Measurements from ENCODE around the gene TLX2. TPM values are rescaled to one million over a fixed set of nuclear protein-coding genes. Genes with fewer than 3 reads are reported as not detected.

The TLX2 gene
- total RNA-seq, 2 experiments from 2014 or later: 0.52 to 0.94 TPM

- Mint-ChIP-seq H3K4me3 (peak overlapping the region; percentile 61), H3K4me1 (ENCODE audit: low read depth) (peaks cover 13% of the 10 kb centered on the region), H3K36me3 (peaks cover 4% of the 10 kb centered on the region), H3K9me3 (no peaks in the 10 kb centered on the region), H3K27ac (no peak overlapping the region), H3K27me3 (peaks cover 13% of the 10 kb centered on the region)
- no peak for DNase-seq
- ChIA-PET POLR2A (interaction anchor here (1.8 kb wide), 1 partner anchor 14 kb away, joined by 5 read pairs; no protein-coding TSS in a partner anchor), CTCF (interaction anchor here (1.3 kb wide), 1 partner anchor 8 kb away, joined by 3 read pairs; no protein-coding TSS in a partner anchor)
- intact Hi-C loops (cut with micrococcal nuclease): no loop called here
Observed at GRCh38 chr2:74552914-74553811, 38.9 kb downstream of the TLX2 start.

DNA sequence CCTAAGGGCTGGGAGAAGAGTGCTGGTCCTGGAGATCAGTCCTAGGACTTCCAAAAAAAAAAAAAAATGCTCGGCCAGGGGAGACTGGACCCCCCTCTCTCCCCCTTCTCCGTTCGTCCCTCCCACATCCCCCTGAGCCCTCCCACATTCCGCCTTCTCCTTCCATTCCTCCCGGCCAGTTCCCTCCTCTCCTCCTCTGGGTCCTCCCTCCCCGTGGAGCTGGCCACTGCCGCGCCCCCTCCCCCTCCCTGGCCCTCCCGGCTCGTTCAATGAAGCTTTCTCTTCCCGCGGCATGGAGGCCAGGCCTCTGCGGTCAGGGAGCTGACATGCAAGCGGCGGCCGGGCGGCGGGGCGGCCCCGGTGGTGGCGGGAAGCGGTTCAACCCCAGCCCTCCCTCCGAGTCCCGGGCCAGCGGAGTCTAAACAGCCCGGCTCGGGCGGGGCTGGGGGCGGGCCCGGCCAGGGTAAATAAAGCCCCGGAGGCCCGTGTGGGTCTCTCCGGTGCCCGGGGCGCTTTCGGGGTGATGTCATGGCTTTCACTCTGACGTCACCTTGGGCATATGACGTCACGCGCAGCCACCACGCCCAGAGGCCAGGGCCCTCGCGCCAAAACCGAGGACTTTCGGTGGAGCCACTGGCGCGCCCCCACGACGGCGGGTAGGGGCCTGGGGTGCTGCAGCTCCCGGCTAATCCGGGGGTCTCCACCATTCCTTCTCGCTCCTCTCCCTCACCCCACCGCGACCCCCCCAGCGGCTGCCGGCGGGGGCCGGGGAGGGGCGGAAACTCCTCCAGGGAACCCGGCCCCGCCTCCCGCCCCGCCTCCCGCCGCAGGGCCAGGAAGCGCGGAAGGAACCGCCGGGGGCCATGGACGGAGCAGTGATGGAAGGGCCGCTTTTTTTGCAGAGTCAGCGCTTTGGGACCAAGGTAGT lies 39.9 kb downstream of the TLX2 start, which contains the start of the genes DOK1 and LOXL3:
DOK1 (plus strand) TSS at position 829 of the 928 bp plus-strand sequence; CDS start at position 864, 35 bp downstream.
LOXL3 (minus strand) TSS at position 51 of the 928 bp plus-strand sequence. CDS start 1,308 bp downstream, outside the sequence.
- Mint-ChIP-seq H3K27ac (peak within 1 kb of the TSS; percentile 91), H3K9me3 (no peaks in the 10 kb centered on the region), H3K4me3 (peak within 1 kb of the TSS; percentile 95), H3K36me3 (peaks cover 4% of the 10 kb centered on the region), H3K4me1 (ENCODE audit: low read depth) (peaks cover 8% of the 10 kb centered on the region), H3K27me3 (peaks cover 10% of the 10 kb centered on the region)
- ChIA-PET POLR2A (interaction anchor here (1.2 to 1.8 kb wide), 3 partner anchors 12 to 23 kb away, joined by 4 to 9 read pairs (median 5); no protein-coding TSS in a partner anchor), CTCF (interaction anchor here (1.3 to 2.6 kb wide), 2 partner anchors 9 to 34 kb away, joined by 3 to 16 read pairs; no protein-coding TSS in a partner anchor)
- intact Hi-C loops (cut with micrococcal nuclease): loop anchor here (1.0 to 2.0 kb wide), 4 partner anchors 17 to 71 kb away; partner anchors contain the start of genes AUP1, CCDC142, HTRA2 and TTC31
- DNase-seq: peak; percentile 87

GRCh38 chr2:74554820-74555531 lies 40.7 kb downstream of the TLX2 start:
- intact Hi-C loops (cut with micrococcal nuclease): loop anchor here (1.0 to 2.0 kb wide), 4 partner anchors 16 to 72 kb away; partner anchors contain the start of genes AUP1, CCDC142, HTRA2 and TTC31
- CTCF ChIA-PET: interaction anchor here (0.7 to 2.6 kb wide), 4 partner anchors 10 to 34 kb away, joined by 3 to 16 read pairs (median 4); no protein-coding TSS in a partner anchor
- H3K9me3 Mint-ChIP-seq: no peaks in the 10 kb centered on the region
- peaks cover 8% of the 10 kb centered on the region for H3K4me1 Mint-ChIP-seq (ENCODE audit: low read depth)
- H3K4me3 Mint-ChIP-seq: peak overlapping the region; percentile 95
- DNase-seq: peak; percentile 57
- H3K27ac Mint-ChIP-seq: peak overlapping the region; percentile 91
- peaks cover 6% of the 10 kb centered on the region for H3K27me3 Mint-ChIP-seq
- peaks cover 4% of the 10 kb centered on the region for H3K36me3 Mint-ChIP-seq
- POLR2A ChIA-PET: interaction anchor here (1.2 to 1.3 kb wide), 2 partner anchors 12 to 24 kb away, joined by 4 to 9 read pairs; no protein-coding TSS in a partner anchor

- Mint-ChIP-seq H3K9me3 (no peaks in the 10 kb centered on the region), H3K27ac (no peak overlapping the region), H3K36me3 (peaks cover 4% of the 10 kb centered on the region), H3K4me1 (ENCODE audit: low read depth) (peaks cover 11% of the 10 kb centered on the region), H3K27me3 (peaks cover 3% of the 10 kb centered on the region), H3K4me3 (peak overlapping the region; percentile 95)
- intact Hi-C loops (cut with micrococcal nuclease): loop anchor here (2.0 kb wide), 2 partner anchors 15 to 73 kb away; partner anchors contain the start of genes CCDC142 and TTC31
- ChIA-PET POLR2A (interaction anchor here (0.6 to 1.3 kb wide), 4 partner anchors 11 to 399 kb away, joined by 3 to 9 read pairs (median 4); no protein-coding TSS in a partner anchor), CTCF (interaction anchor here (0.7 to 2.6 kb wide), 3 partner anchors 11 to 33 kb away, joined by 3 to 16 read pairs (median 4); no protein-coding TSS in a partner anchor)
- no peak for DNase-seq
Observed at GRCh38 chr2:74555610-74556103, 41.4 kb downstream of the TLX2 start.

GRCh38 chr2:74556159-74556558 lies 41.9 kb downstream of the TLX2 start:
- intact Hi-C loops (cut with micrococcal nuclease): no loop called here
- Mint-ChIP-seq H3K27me3 (peaks cover 3% of the 10 kb centered on the region), H3K4me1 (ENCODE audit: low read depth) (peaks cover 11% of the 10 kb centered on the region), H3K4me3 (peak overlapping the region; percentile 95), H3K9me3 (no peaks in the 10 kb centered on the region), H3K36me3 (peaks cover 4% of the 10 kb centered on the region), H3K27ac (no peak overlapping the region)
- no peak for DNase-seq
- CTCF ChIA-PET: interaction anchor here (2.6 kb wide), 1 partner anchor 32 kb away, joined by 16 read pairs; no protein-coding TSS in a partner anchor
- POLR2A ChIA-PET: interaction anchor here (0.6 to 1.2 kb wide), 2 partner anchors 11 to 398 kb away, joined by 3 read pairs; no protein-coding TSS in a partner anchor

GRCh38 chr2:74556831-74557370 lies 42.7 kb downstream of the TLX2 start:
- H3K4me1 Mint-ChIP-seq (ENCODE audit: low read depth): peaks cover 11% of the 10 kb centered on the region
- no peak overlapping the region for H3K4me3 Mint-ChIP-seq
- no peaks in the 10 kb centered on the region for H3K9me3 Mint-ChIP-seq
- no peak overlapping the region for H3K27ac Mint-ChIP-seq
- no peak for DNase-seq
- CTCF ChIA-PET: interaction anchor here (1.8 kb wide), 1 partner anchor 25 kb away, joined by 4 read pairs; no protein-coding TSS in a partner anchor
- intact Hi-C loops (cut with micrococcal nuclease): no loop called here
- H3K27me3 Mint-ChIP-seq: peaks cover 6% of the 10 kb centered on the region
- POLR2A ChIA-PET: interaction anchor here (1.2 kb wide), 1 partner anchor 10 kb away, joined by 3 read pairs; no protein-coding TSS in a partner anchor
- H3K36me3 Mint-ChIP-seq: peaks cover 4% of the 10 kb centered on the region

DNA sequence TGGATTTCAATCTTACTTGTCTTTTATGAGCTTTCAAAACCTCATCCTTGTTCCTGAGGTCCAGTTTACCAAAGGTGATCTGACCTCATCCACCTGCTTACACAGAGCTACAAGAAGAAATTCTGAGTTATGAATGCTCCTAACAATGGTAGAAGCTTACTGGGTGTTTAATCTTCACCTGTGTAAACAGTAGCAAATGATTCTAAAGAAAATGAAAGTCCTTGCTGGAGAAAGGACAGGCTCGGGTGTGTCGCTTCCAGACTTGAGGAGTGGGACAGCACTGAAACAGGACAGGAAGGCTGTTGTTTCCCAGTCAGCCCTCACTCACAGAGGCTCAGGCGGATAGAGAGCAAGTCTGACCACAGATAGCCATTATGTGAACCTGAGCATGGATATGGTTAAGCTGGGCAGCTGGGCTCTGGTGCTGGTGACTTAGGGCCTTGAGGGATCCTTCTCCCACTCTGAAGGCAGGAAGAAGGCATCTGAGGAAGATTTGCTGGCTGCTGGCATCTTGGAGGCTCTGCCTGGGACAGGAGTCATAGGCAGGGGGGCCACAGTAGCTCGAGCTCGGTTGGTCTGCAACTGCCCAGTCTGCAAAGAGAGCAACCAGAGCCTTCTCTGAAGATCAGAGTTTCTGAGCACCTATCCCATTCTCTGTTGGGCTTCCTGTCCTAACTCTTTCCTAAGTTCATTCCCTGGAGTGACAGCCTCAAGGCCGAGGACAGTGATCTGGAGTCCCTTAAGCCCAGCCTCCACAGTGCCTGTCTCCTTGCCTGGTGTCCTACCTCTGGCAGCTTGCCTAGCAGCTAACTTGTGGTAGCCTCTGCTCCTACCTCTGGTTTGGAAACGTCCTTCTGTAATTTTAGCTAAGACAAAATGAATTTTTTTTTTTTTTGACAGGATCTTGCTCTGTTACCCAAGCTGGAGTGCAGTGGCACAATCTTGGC lies 44.3 kb downstream of the TLX2 start:
- no peak overlapping the region for H3K27ac Mint-ChIP-seq
- H3K36me3 Mint-ChIP-seq: peaks cover 4% of the 10 kb centered on the region
- ChIA-PET CTCF (interaction anchor here (1.8 kb wide), 1 partner anchor 26 kb away, joined by 4 read pairs; no protein-coding TSS in a partner anchor), POLR2A (no interaction called here)
- no peak overlapping the region for H3K4me3 Mint-ChIP-seq
- intact Hi-C loops (cut with micrococcal nuclease): no loop called here
- peaks cover 9% of the 10 kb centered on the region for H3K27me3 Mint-ChIP-seq
- H3K9me3 Mint-ChIP-seq: no peaks in the 10 kb centered on the region
- DNase-seq: no peak
- H3K4me1 Mint-ChIP-seq (ENCODE audit: low read depth): peaks cover 8% of the 10 kb centered on the region

- ChIA-PET POLR2A (no interaction called here), CTCF (no interaction called here)
- intact Hi-C loops (cut with micrococcal nuclease): no loop called here
- H3K9me3 Mint-ChIP-seq: no peaks in the 10 kb centered on the region
- no peak overlapping the region for H3K27ac Mint-ChIP-seq
- peaks cover 11% of the 10 kb centered on the region for H3K27me3 Mint-ChIP-seq
- peaks cover 5% of the 10 kb centered on the region for H3K4me1 Mint-ChIP-seq (ENCODE audit: low read depth)
- H3K36me3 Mint-ChIP-seq: peaks cover 4% of the 10 kb centered on the region
- H3K4me3 Mint-ChIP-seq: no peak overlapping the region
- no peak for DNase-seq
Observed at GRCh38 chr2:74559912-74560311, 45.7 kb downstream of the TLX2 start.

GRCh38 chr2:74560591-74560990 lies 46.3 kb downstream of the TLX2 start:
- peaks cover 4% of the 10 kb centered on the region for H3K36me3 Mint-ChIP-seq
- peaks cover 11% of the 10 kb centered on the region for H3K27me3 Mint-ChIP-seq
- H3K4me1 Mint-ChIP-seq (ENCODE audit: low read depth): peaks cover 5% of the 10 kb centered on the region
- CTCF ChIA-PET: no interaction called here
- POLR2A ChIA-PET: no interaction called here
- DNase-seq: no peak
- no peak overlapping the region for H3K27ac Mint-ChIP-seq
- intact Hi-C loops (cut with micrococcal nuclease): no loop called here
- H3K9me3 Mint-ChIP-seq: no peaks in the 10 kb centered on the region
- no peak overlapping the region for H3K4me3 Mint-ChIP-seq
